HL-60 (cell line): ENCODE data around the gene LPIN3.
A peak's percentile ranks its signal among the peaks of the same experiment; 100 is the strongest.

Experiments
- DNase-seq, 2 experiments: peaks; one replicate each; pipeline ENCODE4 v3.0.0-alpha.2; 2010 to 2020; ENCODE audit warnings: low read depth in 1 of 2, low spot score in 1 of 2
- H3K27ac ChIP-seq: fragments of 250-450 bp; sonication (Bioruptor Pico); replicated peaks from 2 replicates; pipeline ENCODE4 v1.5.1; 2020; ENCODE audit warnings: mild to moderate bottlenecking, moderate library complexity
- H3K27me3 ChIP-seq: fragments of 250-450 bp; sonication (Bioruptor Pico); 2 replicates; pipeline ENCODE4 v1.5.1; 2021; ENCODE audit warnings: mild to moderate bottlenecking, moderate library complexity; ENCODE audit not compliant: insufficient read depth, poor library complexity, severe bottlenecking
- H3K4me3 ChIP-seq: replicated peaks from 2 replicates; pipeline ENCODE4 v1.5.1; 2011; ENCODE audit warnings: mild to moderate bottlenecking, control low read depth, low read length; ENCODE audit not compliant: insufficient read depth
- CTCF ChIP-seq: IDR thresholded peaks from one replicate; pipeline ENCODE4 v1.5.1; 2011; ENCODE audit warnings: low read length, control low read depth, inconsistent platforms; ENCODE audit not compliant: insufficient read depth
- GABPA ChIP-seq: IDR thresholded peaks from 2 replicates; pipeline ENCODE4 v1.6.1; 2012; ENCODE audit warnings: low read depth
- POLR2AphosphoS5 ChIP-seq: IDR thresholded peaks from 2 replicates; pipeline ENCODE4 v1.6.1; 2012; ENCODE audit warnings: low read depth
- REST ChIP-seq: IDR thresholded peaks from 2 replicates; pipeline ENCODE4 v1.6.1; 2012; ENCODE audit warnings: low read depth; ENCODE audit not compliant: insufficient replicate concordance
- SPI1 ChIP-seq: IDR thresholded peaks from 2 replicates; pipeline ENCODE4 v1.6.1; 2012; ENCODE audit warnings: low read depth, mild to moderate bottlenecking, borderline replicate concordance

The LPIN3 gene

GRCh38 chr20:41335591-41335990 is 5.0 kb upstream of the LPIN3 start:
- Histone ChIP-seq H3K4me3 (no peak overlapping the region), H3K27ac (no peak overlapping the region), H3K27me3 (peaks cover 6% of the 10 kb centered on the region)
- TF ChIP-seq SPI1 (no peak), REST (no peak), CTCF (no peak), POLR2AphosphoS5 (no peak), GABPA (no peak)
- DNase-seq: no peak

DNA sequence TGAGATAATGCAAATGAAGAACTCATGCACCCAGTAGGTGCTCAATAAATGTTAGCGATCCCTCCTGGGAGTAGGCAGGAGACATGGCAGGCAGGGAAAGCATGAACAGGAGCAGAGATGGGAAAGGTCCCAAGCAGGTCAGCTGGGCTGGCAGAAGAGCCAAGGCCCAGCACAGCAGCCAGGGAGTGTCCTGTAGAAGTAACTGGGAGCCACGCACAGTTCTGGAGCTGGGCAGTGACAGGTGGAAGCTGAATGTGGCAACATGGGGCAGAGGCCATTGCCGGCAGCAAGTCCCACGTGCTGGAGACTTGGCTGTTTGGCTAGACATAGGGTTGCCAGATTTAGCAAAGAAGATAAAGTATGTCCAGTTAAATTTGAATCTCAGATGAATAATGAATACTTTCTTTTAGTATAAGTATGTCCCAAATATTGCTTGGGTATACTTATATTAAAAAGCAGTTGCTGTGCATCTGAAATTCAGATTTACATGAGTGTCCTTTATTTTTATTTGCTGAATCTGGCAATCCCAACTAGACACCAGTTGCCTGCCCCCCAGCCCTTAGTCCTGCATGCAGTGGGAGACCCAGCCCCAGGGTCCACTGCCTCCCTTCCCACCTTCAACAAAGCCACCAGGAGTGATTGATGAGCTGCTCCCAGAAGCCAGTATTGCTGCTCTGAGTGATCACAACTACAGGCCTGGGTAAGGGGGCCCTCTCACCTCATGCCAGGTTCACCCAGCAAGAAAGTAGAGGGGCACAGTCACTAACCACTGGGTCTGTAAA is 3.7 kb upstream of the LPIN3 start:
- no peak overlapping the region for H3K4me3 ChIP-seq
- no peak overlapping the region for H3K27ac ChIP-seq
- peaks cover 6% of the 10 kb centered on the region for H3K27me3 ChIP-seq
- no peak for DNase-seq
- TF ChIP-seq REST (no peak), GABPA (no peak), SPI1 (no peak), POLR2AphosphoS5 (no peak), CTCF (no peak)

DNA sequence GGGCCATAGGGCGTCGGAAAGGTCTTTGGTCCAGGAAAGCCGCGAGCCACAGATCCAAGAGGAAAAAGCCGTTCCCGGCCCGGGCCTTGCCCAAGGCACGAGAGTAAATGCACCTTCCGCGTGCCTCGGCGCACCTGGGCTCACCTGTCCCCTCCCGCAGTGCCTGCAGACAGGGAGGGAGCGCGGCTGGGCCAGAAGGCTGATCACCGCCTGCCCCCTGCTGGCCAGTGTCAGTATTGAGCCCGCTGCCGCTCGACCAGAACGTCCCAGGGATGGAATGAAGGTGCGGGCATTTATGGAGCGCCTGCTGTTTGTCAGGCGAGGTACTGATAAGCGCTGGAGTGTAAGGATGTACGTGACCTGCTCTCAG is 679 bp upstream of the LPIN3 start:
- no peak overlapping the region for H3K27ac ChIP-seq

More for the DNA sequence above, 679 bp upstream of the LPIN3 start:
- peak; percentile 87 for TF ChIP-seq CTCF
- TF ChIP-seq REST: no peak
- TF ChIP-seq POLR2AphosphoS5: no peak
- Histone ChIP-seq H3K4me3 (no peak overlapping the region), H3K27me3 (peaks cover 4% of the 10 kb centered on the region)
- peak; percentile 37 to 57 for DNase-seq
